Measurements from ENCODE around the gene C22orf39. TPM values are rescaled to one million over a fixed set of nuclear protein-coding genes. Genes with fewer than 3 reads are reported as not detected.

C22orf39 gene
- polyA plus RNA-seq, 1 experiment: 18.8 TPM

DNA sequence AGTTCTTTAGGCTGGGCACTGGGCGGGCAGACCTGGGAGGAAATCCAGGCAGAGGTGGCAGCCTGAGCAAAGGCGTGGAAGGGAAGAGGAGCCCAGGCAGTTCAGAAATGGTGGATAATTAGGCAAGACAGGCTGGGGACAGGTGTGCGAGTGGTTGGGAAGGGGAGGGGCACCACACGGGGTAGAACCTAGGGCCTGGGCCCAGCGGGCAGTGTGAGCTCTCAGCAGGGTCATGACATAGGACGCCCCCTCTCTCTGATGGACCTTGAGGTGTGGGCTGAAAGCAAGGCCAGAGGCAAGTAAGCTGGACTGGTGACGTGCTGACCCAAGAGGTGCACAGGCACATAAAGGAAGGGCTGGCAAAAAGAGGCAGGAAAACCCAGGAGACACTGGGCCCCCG is 24.7 kb upstream of the C22orf39 start:
- CTCF ChIA-PET: interaction anchor here (2.9 kb wide), 1 partner anchor 158 kb away, joined by 10 read pairs; no protein-coding TSS in a partner anchor
- TF ChIP-seq, protein P1, sequence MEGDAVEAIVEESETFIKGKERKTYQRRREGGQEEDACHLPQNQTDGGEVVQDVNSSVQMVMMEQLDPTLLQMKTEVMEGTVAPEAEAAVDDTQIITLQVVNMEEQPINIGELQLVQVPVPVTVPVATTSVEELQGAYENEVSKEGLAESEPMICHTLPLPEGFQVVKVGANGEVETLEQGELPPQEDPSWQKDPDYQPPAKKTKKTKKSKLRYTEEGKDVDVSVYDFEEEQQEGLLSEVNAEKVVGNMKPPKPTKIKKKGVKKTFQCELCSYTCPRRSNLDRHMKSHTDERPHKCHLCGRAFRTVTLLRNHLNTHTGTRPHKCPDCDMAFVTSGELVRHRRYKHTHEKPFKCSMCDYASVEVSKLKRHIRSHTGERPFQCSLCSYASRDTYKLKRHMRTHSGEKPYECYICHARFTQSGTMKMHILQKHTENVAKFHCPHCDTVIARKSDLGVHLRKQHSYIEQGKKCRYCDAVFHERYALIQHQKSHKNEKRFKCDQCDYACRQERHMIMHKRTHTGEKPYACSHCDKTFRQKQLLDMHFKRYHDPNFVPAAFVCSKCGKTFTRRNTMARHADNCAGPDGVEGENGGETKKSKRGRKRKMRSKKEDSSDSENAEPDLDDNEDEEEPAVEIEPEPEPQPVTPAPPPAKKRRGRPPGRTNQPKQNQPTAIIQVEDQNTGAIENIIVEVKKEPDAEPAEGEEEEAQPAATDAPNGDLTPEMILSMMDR (IDR thresholded peaks at IDR 0.05; ENCODE audit: low read depth, low read length): no peak
- H3K27ac ChIP-seq (ENCODE audit: low read depth, low read length): no peak overlapping the region
- H3K4me3 ChIP-seq (ENCODE audit: low read depth, low read length): no peak overlapping the region
- no peak for DNase-seq (ENCODE audit: low read depth, low spot score)
- H3K9me3 ChIP-seq (ENCODE audit: control insufficient read depth, insufficient read depth, low read length): no peaks in the 10 kb centered on the region
- H3K27me3 ChIP-seq (ENCODE audit: control insufficient read depth, insufficient read depth, low read length): no peaks in the 10 kb centered on the region
- POLR2A ChIA-PET: no interaction called here

DNA sequence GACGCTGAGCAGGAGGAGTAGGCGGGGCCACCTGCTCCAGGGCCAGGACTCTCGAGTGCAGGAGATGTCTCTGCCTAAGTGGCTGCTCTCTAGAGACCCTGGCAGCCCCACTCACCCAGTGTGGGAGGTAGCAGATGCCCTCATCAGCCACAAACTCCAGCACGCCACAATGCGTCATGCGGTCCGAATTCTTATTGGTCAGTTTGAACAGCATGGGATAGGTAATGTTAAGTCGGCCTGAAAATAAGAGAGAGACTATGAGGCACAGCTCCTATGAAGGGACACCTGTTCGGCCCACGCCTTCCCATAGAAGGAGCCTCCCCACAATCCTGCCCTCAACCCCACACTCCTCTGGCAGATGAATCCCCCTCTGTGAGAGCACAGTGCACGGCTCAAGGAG is 24.1 kb upstream of the C22orf39 start:
- H3K9me3 ChIP-seq (ENCODE audit: control insufficient read depth, insufficient read depth, low read length): no peaks in the 10 kb centered on the region
- no peaks in the 10 kb centered on the region for H3K27me3 ChIP-seq (ENCODE audit: control insufficient read depth, insufficient read depth, low read length)
- POLR2A ChIA-PET: no interaction called here
- H3K4me3 ChIP-seq (ENCODE audit: low read depth, low read length): no peak overlapping the region
- DNase-seq (ENCODE audit: low read depth, low spot score): no peak
- H3K27ac ChIP-seq (ENCODE audit: low read depth, low read length): no peak overlapping the region
- CTCF ChIA-PET: no interaction called here
- TF ChIP-seq, protein P1 (IDR thresholded peaks at IDR 0.05; ENCODE audit: low read depth, low read length): no peak

DNA sequence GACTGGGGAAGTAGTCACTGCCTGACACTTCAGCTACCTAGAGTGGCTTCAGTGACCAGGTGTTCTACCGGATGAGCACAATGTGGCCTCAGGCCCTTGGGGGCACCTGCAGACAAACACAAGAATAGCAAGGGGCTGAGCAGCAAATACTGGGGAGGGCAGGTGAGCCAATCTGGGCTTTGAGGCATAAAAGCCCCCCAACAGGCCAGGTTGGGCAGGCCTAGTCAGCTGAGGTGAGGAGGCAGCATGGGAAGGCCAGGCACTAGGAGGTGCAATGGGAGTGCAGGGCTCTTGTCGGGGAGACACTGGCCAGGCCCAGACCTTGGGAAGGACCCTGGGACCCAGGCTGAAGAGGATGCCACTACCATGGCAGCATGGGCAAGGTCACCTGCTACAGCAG is 22.5 kb upstream of the C22orf39 start:
- H3K27me3 ChIP-seq (ENCODE audit: control insufficient read depth, insufficient read depth, low read length): no peaks in the 10 kb centered on the region
- H3K27ac ChIP-seq (ENCODE audit: low read depth, low read length): no peak overlapping the region
- CTCF ChIA-PET: no interaction called here
- POLR2A ChIA-PET: no interaction called here
- H3K4me3 ChIP-seq (ENCODE audit: low read depth, low read length): no peak overlapping the region
- no peak for DNase-seq (ENCODE audit: low read depth, low spot score)
- H3K9me3 ChIP-seq (ENCODE audit: control insufficient read depth, insufficient read depth, low read length): no peaks in the 10 kb centered on the region
- TF ChIP-seq, protein P1 (IDR thresholded peaks at IDR 0.05; ENCODE audit: low read depth, low read length): no peak

DNA sequence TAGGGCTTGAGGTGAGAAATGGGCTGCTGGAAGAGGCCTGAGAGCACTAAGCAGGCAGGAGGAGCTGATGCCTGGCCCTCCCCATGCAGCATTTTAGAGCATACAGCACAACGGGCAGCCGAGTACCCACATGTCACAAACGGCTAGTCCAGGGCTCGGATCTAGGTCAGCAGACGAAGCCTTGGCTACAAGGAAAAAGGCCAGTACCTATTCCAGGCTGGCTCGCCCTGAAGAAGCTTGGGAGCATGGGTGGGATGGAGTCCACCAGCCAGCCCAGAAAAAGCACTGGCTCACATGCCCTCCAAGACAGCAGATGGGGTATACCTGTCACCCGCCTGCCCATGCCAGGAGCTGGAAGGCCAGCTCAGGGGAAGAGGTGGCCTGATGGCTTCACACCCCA is 21.9 kb upstream of the C22orf39 start:
- CTCF ChIA-PET: no interaction called here
- Histone ChIP-seq H3K4me3 (ENCODE audit: low read depth, low read length) (no peak overlapping the region), H3K9me3 (ENCODE audit: control insufficient read depth, insufficient read depth, low read length) (no peaks in the 10 kb centered on the region), H3K27ac (ENCODE audit: low read depth, low read length) (no peak overlapping the region), H3K27me3 (ENCODE audit: control insufficient read depth, insufficient read depth, low read length) (no peaks in the 10 kb centered on the region)
- TF ChIP-seq, protein P1 (IDR thresholded peaks at IDR 0.05; ENCODE audit: low read depth, low read length): no peak
- POLR2A ChIA-PET: no interaction called here
- DNase-seq (ENCODE audit: low read depth, low spot score): no peak

DNA sequence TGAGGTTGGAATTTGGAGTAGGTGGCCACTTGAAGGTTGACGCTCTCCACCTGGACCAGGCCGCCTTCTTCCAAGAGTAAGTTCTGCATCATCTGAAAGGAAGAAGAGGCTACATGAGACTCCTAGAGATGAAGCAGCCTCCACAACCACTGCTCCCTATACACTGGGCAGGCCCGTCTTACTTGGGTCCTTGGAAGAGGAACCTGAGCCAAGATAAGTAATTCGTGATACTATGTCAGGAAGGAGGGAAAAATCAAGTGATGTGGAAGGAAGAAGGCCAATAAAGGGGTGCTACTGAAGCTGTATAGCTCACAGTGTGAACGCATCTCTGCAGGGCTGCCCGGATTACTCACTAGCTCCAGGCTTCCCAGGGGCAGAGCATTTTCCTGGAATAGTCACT is 20.4 kb upstream of the C22orf39 start:
- Histone ChIP-seq H3K9me3 (ENCODE audit: control insufficient read depth, insufficient read depth, low read length) (no peaks in the 10 kb centered on the region), H3K27me3 (ENCODE audit: control insufficient read depth, insufficient read depth, low read length) (no peaks in the 10 kb centered on the region), H3K4me3 (ENCODE audit: low read depth, low read length) (no peak overlapping the region), H3K27ac (ENCODE audit: low read depth, low read length) (no peak overlapping the region)
- ChIA-PET POLR2A (no interaction called here), CTCF (no interaction called here)
- TF ChIP-seq, protein P1 (IDR thresholded peaks at IDR 0.05; ENCODE audit: low read depth, low read length): no peak
- DNase-seq (ENCODE audit: low read depth, low spot score): no peak

Measured in AG04450 (cell line).